ENCODE data around the gene AGBL1.

AGBL1 gene

DNA sequence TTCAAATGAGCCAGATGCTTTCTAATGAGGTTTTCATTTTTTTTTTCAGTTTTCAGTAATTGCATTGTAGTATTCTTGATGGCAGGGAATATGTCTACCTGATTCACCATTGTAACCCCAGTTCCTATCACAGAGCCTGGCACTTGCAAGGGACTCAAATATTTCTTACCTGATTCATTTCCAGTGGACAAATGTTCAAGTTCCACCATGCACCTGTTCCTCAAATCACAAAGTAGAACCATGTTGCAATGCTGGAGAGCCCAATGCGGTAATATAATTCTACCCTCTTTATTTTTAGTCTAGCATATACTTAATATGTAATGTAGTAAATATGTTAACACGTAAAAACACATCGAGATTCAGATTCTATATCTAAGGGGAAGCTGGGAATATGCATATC, 722.6 kb downstream of the AGBL1 start:
- Histone ChIP-seq H2AFZ (ENCODE audit: low read depth, low read length, severe bottlenecking) (no peak overlapping the region), H3K9ac (ENCODE audit: low read length) (no peak overlapping the region), H3K79me2 (ENCODE audit: insufficient read depth, low read length) (no peaks in the 10 kb centered on the region), H3K4me3 (ENCODE audit: insufficient read depth, low read length, poor library complexity, severe bottlenecking) (no peak overlapping the region), H4K20me1 (ENCODE audit: low read depth, low read length) (no peaks in the 10 kb centered on the region), H3K9me3 (ENCODE audit: insufficient read depth, low read length) (no peaks in the 10 kb centered on the region), H3K36me3 (ENCODE audit: low read length) (no peaks in the 10 kb centered on the region), H3F3A (ENCODE audit: insufficient read depth) (no peaks in the 10 kb centered on the region), H3K27me3 (ENCODE audit: low read length) (no peaks in the 10 kb centered on the region), H3K4me2 (ENCODE audit: low read depth, low read length, poor library complexity, severe bottlenecking) (no peak overlapping the region), H3K9me2 (replicated peaks; ENCODE audit: insufficient read depth, low read length) (no peaks in the 10 kb centered on the region), H3K27ac (ENCODE audit: low read depth, low read length) (no peak overlapping the region)
- TF ChIP-seq EZH2phosphoT487 (conservative IDR thresholded peaks at IDR 0.05; ENCODE audit: low read length) = no peak
- TF ChIP-seq, protein P1, sequence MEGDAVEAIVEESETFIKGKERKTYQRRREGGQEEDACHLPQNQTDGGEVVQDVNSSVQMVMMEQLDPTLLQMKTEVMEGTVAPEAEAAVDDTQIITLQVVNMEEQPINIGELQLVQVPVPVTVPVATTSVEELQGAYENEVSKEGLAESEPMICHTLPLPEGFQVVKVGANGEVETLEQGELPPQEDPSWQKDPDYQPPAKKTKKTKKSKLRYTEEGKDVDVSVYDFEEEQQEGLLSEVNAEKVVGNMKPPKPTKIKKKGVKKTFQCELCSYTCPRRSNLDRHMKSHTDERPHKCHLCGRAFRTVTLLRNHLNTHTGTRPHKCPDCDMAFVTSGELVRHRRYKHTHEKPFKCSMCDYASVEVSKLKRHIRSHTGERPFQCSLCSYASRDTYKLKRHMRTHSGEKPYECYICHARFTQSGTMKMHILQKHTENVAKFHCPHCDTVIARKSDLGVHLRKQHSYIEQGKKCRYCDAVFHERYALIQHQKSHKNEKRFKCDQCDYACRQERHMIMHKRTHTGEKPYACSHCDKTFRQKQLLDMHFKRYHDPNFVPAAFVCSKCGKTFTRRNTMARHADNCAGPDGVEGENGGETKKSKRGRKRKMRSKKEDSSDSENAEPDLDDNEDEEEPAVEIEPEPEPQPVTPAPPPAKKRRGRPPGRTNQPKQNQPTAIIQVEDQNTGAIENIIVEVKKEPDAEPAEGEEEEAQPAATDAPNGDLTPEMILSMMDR (IDR thresholded peaks at IDR 0.05; ENCODE audit: insufficient read depth, low read length, poor library complexity, severe bottlenecking) = no peak

DNA sequence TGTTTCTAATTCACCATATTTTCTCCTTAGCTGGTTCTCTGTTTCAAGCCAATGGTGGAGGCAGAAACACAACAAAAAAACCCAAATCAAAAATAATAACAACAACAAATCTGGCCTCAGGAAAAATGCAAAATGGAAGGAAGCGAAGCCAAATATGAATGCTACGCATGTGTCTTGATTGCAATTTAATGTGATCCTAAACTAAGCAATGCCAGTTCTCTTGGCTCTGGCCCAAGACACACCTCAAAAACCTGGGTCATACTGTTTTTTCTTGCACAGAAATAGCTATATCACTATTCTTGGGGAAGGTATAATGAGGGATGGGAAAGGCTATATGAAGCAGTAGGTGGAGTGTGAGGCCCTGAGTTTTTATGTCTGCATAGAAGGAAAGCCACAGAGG, 724.7 kb downstream of the AGBL1 start:
- no peaks in the 10 kb centered on the region for H3K79me2 ChIP-seq (ENCODE audit: insufficient read depth, low read length)
- H3K27ac ChIP-seq (ENCODE audit: low read depth, low read length) = no peak overlapping the region
- H3K4me3 ChIP-seq (ENCODE audit: insufficient read depth, low read length, poor library complexity, severe bottlenecking) = no peak overlapping the region
- H3K9me2 ChIP-seq (replicated peaks; ENCODE audit: insufficient read depth, low read length) = no peaks in the 10 kb centered on the region
- no peaks in the 10 kb centered on the region for H3K9me3 ChIP-seq (ENCODE audit: insufficient read depth, low read length)
- no peaks in the 10 kb centered on the region for H4K20me1 ChIP-seq (ENCODE audit: low read depth, low read length)
- H3K27me3 ChIP-seq (ENCODE audit: low read length) = no peaks in the 10 kb centered on the region
- H3K36me3 ChIP-seq (ENCODE audit: low read length) = no peaks in the 10 kb centered on the region
- no peak for TF ChIP-seq EZH2phosphoT487 (conservative IDR thresholded peaks at IDR 0.05; ENCODE audit: low read length)
- TF ChIP-seq, protein P1 (IDR thresholded peaks at IDR 0.05; ENCODE audit: insufficient read depth, low read length, poor library complexity, severe bottlenecking) = no peak
- H2AFZ ChIP-seq (ENCODE audit: low read depth, low read length, severe bottlenecking) = no peak overlapping the region
- H3F3A ChIP-seq (ENCODE audit: insufficient read depth) = no peaks in the 10 kb centered on the region
- H3K4me2 ChIP-seq (ENCODE audit: low read depth, low read length, poor library complexity, severe bottlenecking) = no peak overlapping the region
- H3K9ac ChIP-seq (ENCODE audit: low read length) = no peak overlapping the region

DNA sequence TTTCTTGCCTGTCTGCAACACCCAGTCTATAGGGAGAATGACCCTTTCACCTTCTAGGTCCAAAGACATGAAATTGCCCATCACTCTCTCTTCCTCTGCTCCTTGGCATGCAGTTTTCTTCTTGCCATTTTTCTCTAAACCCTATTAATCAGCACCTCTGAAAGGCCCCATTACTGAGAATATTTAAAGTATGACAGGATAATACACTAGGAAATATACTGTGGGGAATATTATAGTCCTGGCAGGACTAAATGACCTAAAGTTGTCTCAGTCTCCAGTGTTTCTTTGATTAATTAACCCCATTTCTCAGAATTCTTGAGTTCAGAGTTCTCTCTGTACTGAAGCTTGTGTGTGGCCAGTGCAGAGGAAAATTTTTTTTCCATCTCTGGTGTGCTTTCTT, 730.7 kb downstream of the AGBL1 start:
- Histone ChIP-seq H2AFZ (ENCODE audit: low read depth, low read length, severe bottlenecking) (no peak overlapping the region), H3F3A (ENCODE audit: insufficient read depth) (no peaks in the 10 kb centered on the region), H4K20me1 (ENCODE audit: low read depth, low read length) (no peaks in the 10 kb centered on the region), H3K27ac (ENCODE audit: low read depth, low read length) (no peak overlapping the region), H3K36me3 (ENCODE audit: low read length) (no peaks in the 10 kb centered on the region), H3K4me3 (ENCODE audit: insufficient read depth, low read length, poor library complexity, severe bottlenecking) (no peak overlapping the region), H3K9ac (ENCODE audit: low read length) (no peak overlapping the region), H3K27me3 (ENCODE audit: low read length) (no peaks in the 10 kb centered on the region), H3K9me2 (replicated peaks; ENCODE audit: insufficient read depth, low read length) (no peaks in the 10 kb centered on the region), H3K9me3 (ENCODE audit: insufficient read depth, low read length) (0 out of 2 replicates have a peak, but pooled peaks cover 4% of the 10 kb centered on the region), H3K4me2 (ENCODE audit: low read depth, low read length, poor library complexity, severe bottlenecking) (no peak overlapping the region), H3K79me2 (ENCODE audit: insufficient read depth, low read length) (no peaks in the 10 kb centered on the region)
- no peak for TF ChIP-seq EZH2phosphoT487 (conservative IDR thresholded peaks at IDR 0.05; ENCODE audit: low read length)
- TF ChIP-seq, protein P1 (IDR thresholded peaks at IDR 0.05; ENCODE audit: insufficient read depth, low read length, poor library complexity, severe bottlenecking) = no peak

Measured in SU-DHL-6 (cell line).